Suprapubic skin (tissue), 4 donors: ENCODE results near the gene NRXN3. TPM values are rescaled to one million over a fixed set of nuclear protein-coding genes. Genes with fewer than 3 reads are reported as not detected.

Experiments used
- DNase-seq, 2 donors: peaks; one replicate each; pipeline ENCODE4 v3.0.0-alpha.2; 2019; ENCODE audit warnings: low spot score in 2 of 2
- H3K27ac ChIP-seq: fragments of 200-600 bp; sonication (generic); one replicate; pipeline ENCODE4 v1.5.1; 2019
- H3K27me3 ChIP-seq: fragments of 200-600 bp; sonication (generic); one replicate; pipeline ENCODE4 v1.5.1; 2019
- H3K36me3 ChIP-seq: fragments of 200-600 bp; sonication (generic); one replicate; pipeline ENCODE4 v1.5.1; 2019
- H3K4me1 ChIP-seq: fragments of 200-600 bp; sonication (generic); one replicate; pipeline ENCODE4 v1.5.1; 2019
- H3K4me3 ChIP-seq: fragments of 200-600 bp; sonication (generic); one replicate; pipeline ENCODE4 v1.5.1; 2019; ENCODE audit warnings: mild to moderate bottlenecking
- H3K9me3 ChIP-seq: fragments of 200-600 bp; sonication (generic); one replicate; pipeline ENCODE4 v1.5.1; 2019
- EP300 ChIP-seq: sonication (generic); formaldehyde crosslinking; IDR thresholded peaks from one replicate; pipeline ENCODE4 v1.6.1; 2017; ENCODE audit warnings: antibody characterized with exemption
- POLR2A ChIP-seq, 2 donors: fragments of 450-650 bp; IDR thresholded peaks; one replicate each; pipeline ENCODE4 v1.6.1; 2017; ENCODE audit warnings: antibody characterized with exemption in 2 of 2, mild to moderate bottlenecking in 2 of 2, moderate library complexity in 2 of 2
- POLR2AphosphoS5 ChIP-seq, 3 donors: sonication (generic); formaldehyde crosslinking; IDR thresholded peaks; one replicate each; pipeline ENCODE4 v1.6.1; 2017; ENCODE audit warnings: antibody characterized with exemption in 3 of 3
- WGBS: methylation state at CpG from one replicate; pipeline ENCODE4 v1.1.5; 2018; 5-methylcytosine and 5-hydroxymethylcytosine counted together
- total RNA-seq, 4 donors: library from RNA; depleted of rRNA; stranded (reverse); fragments of >200 nt; gene quantifications; one replicate each; pipeline ENCODE4 v1.1.0, GENCODE V29; 2016
- TF ChIP-seq, protein P1 (sequence below), 2 donors: fragments of 200-600 bp in 1 of 2; fragments of 450-650 bp in 1 of 2; sonication (generic) in 1 of 2; IDR thresholded peaks; one replicate each; pipeline ENCODE4 v1.5.1; 2016 to 2019; ENCODE audit warnings: antibody characterized with exemption in 2 of 2, mild to moderate bottlenecking in 1 of 2, moderate library complexity in 1 of 2

Gene NRXN3
- total RNA-seq, 4 donors from 2014 or later = 0.79 to 4.3 (median 3.3) TPM

DNA sequence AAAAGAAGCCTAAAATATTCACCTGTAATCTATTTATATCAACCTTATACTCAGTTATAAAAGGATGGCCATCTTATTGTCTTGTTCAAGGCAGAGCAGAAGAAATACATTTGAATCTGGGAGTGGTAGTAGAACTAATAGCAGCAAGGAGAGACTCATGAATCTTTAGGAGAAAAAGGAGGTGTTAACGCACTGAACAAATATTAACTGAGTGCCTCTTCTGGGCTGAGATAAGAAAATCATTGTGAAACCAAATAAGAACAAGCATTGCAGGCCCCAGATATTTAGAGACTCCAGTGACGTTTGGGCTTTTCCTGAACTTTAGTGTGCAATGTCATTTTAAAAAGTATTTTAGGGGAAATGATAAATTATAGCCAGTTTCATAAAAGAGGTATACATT lies 1250.6 kb downstream of the NRXN3 start:
- Histone ChIP-seq H3K9me3 (no peaks in the 10 kb centered on the region), H3K36me3 (no peaks in the 10 kb centered on the region), H3K27ac (no peak overlapping the region), H3K4me1 (no peaks in the 10 kb centered on the region), H3K27me3 (no peaks in the 10 kb centered on the region), H3K4me3 (no peak overlapping the region)
- DNase-seq = no peak
- 55% methylated on average over 2 of the region's 2 CpGs for WGBS
- no peak for TF ChIP-seq POLR2A (IDR thresholded peaks at IDR 0.05)
- no peak for TF ChIP-seq POLR2AphosphoS5 (IDR thresholded peaks at IDR 0.05)
- TF ChIP-seq EP300 = no peak
- TF ChIP-seq, protein P1, sequence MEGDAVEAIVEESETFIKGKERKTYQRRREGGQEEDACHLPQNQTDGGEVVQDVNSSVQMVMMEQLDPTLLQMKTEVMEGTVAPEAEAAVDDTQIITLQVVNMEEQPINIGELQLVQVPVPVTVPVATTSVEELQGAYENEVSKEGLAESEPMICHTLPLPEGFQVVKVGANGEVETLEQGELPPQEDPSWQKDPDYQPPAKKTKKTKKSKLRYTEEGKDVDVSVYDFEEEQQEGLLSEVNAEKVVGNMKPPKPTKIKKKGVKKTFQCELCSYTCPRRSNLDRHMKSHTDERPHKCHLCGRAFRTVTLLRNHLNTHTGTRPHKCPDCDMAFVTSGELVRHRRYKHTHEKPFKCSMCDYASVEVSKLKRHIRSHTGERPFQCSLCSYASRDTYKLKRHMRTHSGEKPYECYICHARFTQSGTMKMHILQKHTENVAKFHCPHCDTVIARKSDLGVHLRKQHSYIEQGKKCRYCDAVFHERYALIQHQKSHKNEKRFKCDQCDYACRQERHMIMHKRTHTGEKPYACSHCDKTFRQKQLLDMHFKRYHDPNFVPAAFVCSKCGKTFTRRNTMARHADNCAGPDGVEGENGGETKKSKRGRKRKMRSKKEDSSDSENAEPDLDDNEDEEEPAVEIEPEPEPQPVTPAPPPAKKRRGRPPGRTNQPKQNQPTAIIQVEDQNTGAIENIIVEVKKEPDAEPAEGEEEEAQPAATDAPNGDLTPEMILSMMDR (IDR thresholded peaks at IDR 0.05) = no peak

GRCh38 chr14:79421811-79422210 lies 1251.6 kb downstream of the NRXN3 start:
- Histone ChIP-seq H3K4me3 (no peak overlapping the region), H3K27me3 (no peaks in the 10 kb centered on the region), H3K4me1 (no peaks in the 10 kb centered on the region), H3K9me3 (no peaks in the 10 kb centered on the region), H3K27ac (no peak overlapping the region), H3K36me3 (no peaks in the 10 kb centered on the region)
- no peak for TF ChIP-seq POLR2AphosphoS5 (IDR thresholded peaks at IDR 0.05)
- TF ChIP-seq EP300 = no peak
- TF ChIP-seq POLR2A (IDR thresholded peaks at IDR 0.05) = no peak
- TF ChIP-seq, protein P1 (IDR thresholded peaks at IDR 0.05) = no peak
- no peak for DNase-seq
- 78% methylated on average over 1 of the region's 1 CpG for WGBS

DNA sequence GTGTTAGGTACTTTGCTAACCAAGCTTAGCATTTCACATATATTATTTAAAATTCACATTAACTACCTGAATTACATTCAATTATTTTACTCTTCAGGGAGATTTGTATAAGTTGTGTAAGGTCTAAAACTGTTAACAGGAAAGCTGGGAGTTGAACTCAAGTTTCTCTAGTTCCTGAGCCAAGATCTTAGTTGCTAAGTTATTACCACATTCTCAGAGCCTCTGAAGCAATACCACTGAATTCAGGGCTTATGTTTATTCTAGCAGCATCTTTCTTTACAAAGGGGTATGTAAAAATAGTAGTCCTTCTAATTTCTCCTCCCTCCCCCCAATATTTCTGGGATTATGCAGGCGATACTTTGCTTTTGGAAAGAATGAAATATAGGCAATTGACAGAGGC lies 1254.3 kb downstream of the NRXN3 start:
- Histone ChIP-seq H3K36me3 (no peaks in the 10 kb centered on the region), H3K4me3 (no peak overlapping the region), H3K27ac (no peak overlapping the region), H3K27me3 (no peaks in the 10 kb centered on the region), H3K9me3 (no peaks in the 10 kb centered on the region), H3K4me1 (no peaks in the 10 kb centered on the region)
- TF ChIP-seq, protein P1 (IDR thresholded peaks at IDR 0.05) = no peak
- TF ChIP-seq POLR2AphosphoS5 (IDR thresholded peaks at IDR 0.05) = no peak
- no peak for TF ChIP-seq POLR2A (IDR thresholded peaks at IDR 0.05)
- no peak for TF ChIP-seq EP300
- DNase-seq = no peak
- WGBS = 86% methylated on average over 1 of the region's 1 CpG

DNA sequence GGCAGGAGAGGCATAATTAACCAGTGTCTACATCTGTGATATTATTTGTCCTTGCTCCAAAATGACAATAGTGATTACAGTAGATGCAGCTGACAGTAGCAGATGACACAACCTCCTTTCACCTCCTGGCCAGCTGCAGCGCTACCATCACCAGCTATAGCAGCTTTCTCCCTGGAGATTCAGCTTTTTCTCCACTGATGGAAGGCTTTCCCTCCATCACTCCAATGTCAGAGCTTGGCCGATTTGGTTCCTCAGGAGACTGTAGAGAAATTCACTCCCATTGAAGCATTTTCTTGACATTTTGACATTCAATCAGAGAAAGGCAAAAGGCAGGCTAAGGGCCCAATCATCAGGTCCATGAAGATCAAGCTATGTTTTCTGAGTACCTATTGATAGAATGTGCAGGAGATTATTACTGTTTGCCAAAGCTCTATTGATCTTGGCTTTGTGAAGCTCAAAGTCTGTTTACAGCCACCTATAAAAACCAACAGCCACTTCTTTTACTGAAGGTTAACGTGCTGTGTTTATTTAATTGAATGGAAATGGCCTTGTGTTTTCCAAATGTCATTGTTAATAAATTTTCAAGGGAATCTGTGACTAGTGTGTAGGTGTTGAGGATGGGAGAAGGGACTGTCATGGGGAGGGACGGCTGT lies 1256.1 kb downstream of the NRXN3 start:
- no peaks in the 10 kb centered on the region for H3K36me3 ChIP-seq
- 78% methylated on average over 4 of the region's 4 CpGs for WGBS
- no peak overlapping the region for H3K4me3 ChIP-seq
- DNase-seq = no peak
- no peaks in the 10 kb centered on the region for H3K9me3 ChIP-seq
- TF ChIP-seq, protein P1 (IDR thresholded peaks at IDR 0.05) = no peak
- no peak for TF ChIP-seq EP300
- no peak for TF ChIP-seq POLR2AphosphoS5 (IDR thresholded peaks at IDR 0.05)
- no peak for TF ChIP-seq POLR2A (IDR thresholded peaks at IDR 0.05)
- H3K27me3 ChIP-seq = no peaks in the 10 kb centered on the region
- H3K27ac ChIP-seq = no peak overlapping the region
- no peaks in the 10 kb centered on the region for H3K4me1 ChIP-seq

DNA sequence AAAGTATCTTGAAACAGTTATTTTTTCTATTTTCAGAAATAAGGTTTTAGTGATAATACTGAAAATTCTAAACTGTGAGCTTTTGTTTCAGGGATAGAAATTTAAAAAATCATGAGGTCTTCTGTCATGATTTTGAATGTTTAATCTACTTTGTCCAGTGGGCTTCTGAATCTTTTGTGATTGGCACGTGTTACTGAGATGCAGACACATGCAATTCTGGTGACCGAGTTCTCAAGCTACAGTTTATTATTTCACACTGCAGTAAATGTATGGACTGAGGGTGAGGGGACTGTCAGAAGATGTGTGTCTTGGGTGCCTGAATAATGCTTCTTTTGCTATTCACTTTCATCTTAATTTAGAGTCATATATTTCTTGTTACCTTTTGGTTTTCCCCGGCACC lies 1262.5 kb downstream of the NRXN3 start:
- WGBS = 60% methylated on average over 3 of the region's 3 CpGs
- no peaks in the 10 kb centered on the region for H3K4me1 ChIP-seq
- H3K27me3 ChIP-seq = no peaks in the 10 kb centered on the region
- no peak overlapping the region for H3K4me3 ChIP-seq
- no peak for TF ChIP-seq POLR2A (IDR thresholded peaks at IDR 0.05)
- TF ChIP-seq, protein P1 (IDR thresholded peaks at IDR 0.05) = no peak
- no peak for TF ChIP-seq EP300
- TF ChIP-seq POLR2AphosphoS5 (IDR thresholded peaks at IDR 0.05) = no peak
- H3K27ac ChIP-seq = no peak overlapping the region
- no peaks in the 10 kb centered on the region for H3K36me3 ChIP-seq
- H3K9me3 ChIP-seq = no peaks in the 10 kb centered on the region
- DNase-seq = no peak
